Neural progenitor cell (in vitro differentiated cells): ENCODE results near the gene EPHA3.

Source experiments
- EZH2 ChIP-seq: fragments of 200-600 bp; sonication (generic); IDR thresholded peaks from 2 replicates; pipeline ENCODE4 v1.6.1; 2017; ENCODE audit warnings: antibody characterized with exemption, mild to moderate bottlenecking, moderate library complexity
- TF ChIP-seq, protein P1 (sequence below): fragments of 200-600 bp; sonication (generic); IDR thresholded peaks from 2 replicates; pipeline ENCODE4 v1.5.1; 2017; ENCODE audit warnings: antibody characterized with exemption, mild to moderate bottlenecking

DNA sequence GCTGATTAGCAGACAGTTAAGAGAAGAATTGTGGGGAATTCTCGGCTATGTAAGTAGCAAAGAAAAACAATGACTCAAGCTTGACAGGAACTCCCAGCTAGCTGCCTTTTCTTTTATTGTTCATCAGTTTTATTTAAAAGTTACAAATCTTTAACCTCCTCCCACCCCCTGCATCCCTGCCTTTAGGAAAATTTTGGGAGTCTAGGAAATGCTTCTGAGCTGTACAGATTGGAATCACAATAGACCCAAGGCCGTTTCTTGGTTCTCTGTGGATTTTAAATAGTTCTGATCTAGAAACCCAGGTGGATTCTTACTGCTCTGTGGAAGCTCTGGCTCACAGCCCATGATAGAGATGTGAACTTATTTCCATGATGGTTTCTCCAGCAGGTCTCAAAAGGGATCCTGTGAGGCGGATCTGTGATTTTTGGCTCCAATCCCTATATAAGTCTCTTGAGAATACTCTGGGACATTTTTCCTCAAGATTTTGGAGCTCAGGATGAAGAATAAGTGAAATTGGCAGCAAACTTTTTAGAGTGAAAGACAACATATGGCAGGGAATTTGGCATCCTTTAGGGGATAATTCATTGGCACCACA lies 312.3 kb downstream of the EPHA3 start:
- TF ChIP-seq EZH2: no peak
- TF ChIP-seq, protein P1, sequence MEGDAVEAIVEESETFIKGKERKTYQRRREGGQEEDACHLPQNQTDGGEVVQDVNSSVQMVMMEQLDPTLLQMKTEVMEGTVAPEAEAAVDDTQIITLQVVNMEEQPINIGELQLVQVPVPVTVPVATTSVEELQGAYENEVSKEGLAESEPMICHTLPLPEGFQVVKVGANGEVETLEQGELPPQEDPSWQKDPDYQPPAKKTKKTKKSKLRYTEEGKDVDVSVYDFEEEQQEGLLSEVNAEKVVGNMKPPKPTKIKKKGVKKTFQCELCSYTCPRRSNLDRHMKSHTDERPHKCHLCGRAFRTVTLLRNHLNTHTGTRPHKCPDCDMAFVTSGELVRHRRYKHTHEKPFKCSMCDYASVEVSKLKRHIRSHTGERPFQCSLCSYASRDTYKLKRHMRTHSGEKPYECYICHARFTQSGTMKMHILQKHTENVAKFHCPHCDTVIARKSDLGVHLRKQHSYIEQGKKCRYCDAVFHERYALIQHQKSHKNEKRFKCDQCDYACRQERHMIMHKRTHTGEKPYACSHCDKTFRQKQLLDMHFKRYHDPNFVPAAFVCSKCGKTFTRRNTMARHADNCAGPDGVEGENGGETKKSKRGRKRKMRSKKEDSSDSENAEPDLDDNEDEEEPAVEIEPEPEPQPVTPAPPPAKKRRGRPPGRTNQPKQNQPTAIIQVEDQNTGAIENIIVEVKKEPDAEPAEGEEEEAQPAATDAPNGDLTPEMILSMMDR: no peak
